Tibial nerve (tissue), 3 donors: ENCODE data around the gene SLC12A7.

Source experiments
- POLR2A ChIP-seq, 2 donors: fragments of 450-650 bp; IDR thresholded peaks; one replicate each; pipeline ENCODE4 v1.6.1; 2017; ENCODE audit warnings: antibody characterized with exemption in 2 of 2, mild to moderate bottlenecking in 2 of 2, moderate library complexity in 2 of 2
- TF ChIP-seq, protein P1 (sequence below), 5 experiments: fragments of 200-600 bp in 3 of 5; fragments of 450-650 bp in 2 of 5; sonication (generic) in 3 of 5; IDR thresholded peaks; one replicate each; pipeline ENCODE4 v1.5.1; 2016 to 2019; ENCODE audit warnings: antibody characterized with exemption in 5 of 5, mild to moderate bottlenecking in 3 of 5, moderate library complexity in 2 of 5

DNA sequence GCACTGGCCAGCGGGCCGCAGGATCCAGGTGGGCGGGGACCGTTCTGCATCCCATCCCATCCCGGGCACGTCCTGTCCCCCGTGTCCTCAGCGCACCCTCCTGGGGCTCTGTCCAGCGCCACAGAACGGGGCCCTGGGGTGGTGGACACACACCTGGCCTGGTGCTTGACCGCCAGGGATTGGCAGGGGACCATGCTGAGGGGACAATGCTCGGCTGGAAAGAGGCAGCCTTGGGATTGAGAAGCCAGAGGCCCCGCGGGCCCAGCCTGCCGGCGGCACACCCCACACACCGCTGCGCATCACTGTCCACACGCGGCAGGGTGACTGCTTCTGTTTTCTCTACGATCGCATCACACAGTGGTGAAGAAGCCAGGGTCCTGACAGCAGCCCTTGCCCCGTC lies 33.0 kb downstream of the SLC12A7 start:
- TF ChIP-seq POLR2A (IDR thresholded peaks at IDR 0.05) = no peak
- TF ChIP-seq, protein P1, sequence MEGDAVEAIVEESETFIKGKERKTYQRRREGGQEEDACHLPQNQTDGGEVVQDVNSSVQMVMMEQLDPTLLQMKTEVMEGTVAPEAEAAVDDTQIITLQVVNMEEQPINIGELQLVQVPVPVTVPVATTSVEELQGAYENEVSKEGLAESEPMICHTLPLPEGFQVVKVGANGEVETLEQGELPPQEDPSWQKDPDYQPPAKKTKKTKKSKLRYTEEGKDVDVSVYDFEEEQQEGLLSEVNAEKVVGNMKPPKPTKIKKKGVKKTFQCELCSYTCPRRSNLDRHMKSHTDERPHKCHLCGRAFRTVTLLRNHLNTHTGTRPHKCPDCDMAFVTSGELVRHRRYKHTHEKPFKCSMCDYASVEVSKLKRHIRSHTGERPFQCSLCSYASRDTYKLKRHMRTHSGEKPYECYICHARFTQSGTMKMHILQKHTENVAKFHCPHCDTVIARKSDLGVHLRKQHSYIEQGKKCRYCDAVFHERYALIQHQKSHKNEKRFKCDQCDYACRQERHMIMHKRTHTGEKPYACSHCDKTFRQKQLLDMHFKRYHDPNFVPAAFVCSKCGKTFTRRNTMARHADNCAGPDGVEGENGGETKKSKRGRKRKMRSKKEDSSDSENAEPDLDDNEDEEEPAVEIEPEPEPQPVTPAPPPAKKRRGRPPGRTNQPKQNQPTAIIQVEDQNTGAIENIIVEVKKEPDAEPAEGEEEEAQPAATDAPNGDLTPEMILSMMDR (IDR thresholded peaks at IDR 0.05) = no peak
